MCF 10A (cell line): ENCODE data around the gene ANO4. TPM values are rescaled to one million over a fixed set of nuclear protein-coding genes. Genes with fewer than 3 reads are reported as not detected.
A peak's percentile ranks its signal among the peaks of the same experiment; 100 is the strongest.

Source experiments
- BruUV-seq: library from RNA; stranded (reverse); fragments of 400-500 nt; replicated peaks from 2 replicates; lab custom pipeline; 2021; lab: Mats Ljungman, UMichigan
- CTCF ChIA-PET: fragments of 300-600 bp; sonication (Branson Sonifier 250); formaldehyde crosslinking; extraction: SDS; loops from one replicate; lab custom pipeline; 2021; ENCODE audit warnings: antibody characterized with exemption, inconsistent platforms; lab: Yijun Ruan, JAX
- POLR2A ChIA-PET: fragments of 300-600, 350-650 bp; sonication (Branson Sonifier 250); formaldehyde crosslinking; extraction: SDS; loops from one replicate; lab custom pipeline; 2020; ENCODE audit warnings: antibody characterized with exemption, inconsistent platforms; lab: Yijun Ruan, JAX
- DNase-seq: peaks from one replicate; pipeline ENCODE4 v3.0.0-alpha.2; 2018; ENCODE audit not compliant: unreplicated experiment
- H3K27ac Mint-ChIP-seq: one replicate; pipeline ENCODE4 v1.8.0; 2022; ENCODE audit warnings: mild to moderate bottlenecking, low read depth, mixed read lengths; ENCODE audit not compliant: unreplicated experiment
- H3K27me3 Mint-ChIP-seq: one replicate; pipeline ENCODE4 v1.8.0; 2022; ENCODE audit warnings: mixed read lengths; ENCODE audit not compliant: insufficient read depth, unreplicated experiment
- H3K36me3 Mint-ChIP-seq: one replicate; pipeline ENCODE4 v1.8.0; 2022; ENCODE audit warnings: mild to moderate bottlenecking, moderate library complexity, mixed read lengths; ENCODE audit not compliant: insufficient read depth, unreplicated experiment
- H3K4me1 Mint-ChIP-seq: one replicate; pipeline ENCODE4 v1.8.0; 2022; ENCODE audit warnings: mixed read lengths; ENCODE audit not compliant: insufficient read depth, unreplicated experiment
- H3K4me3 Mint-ChIP-seq: one replicate; pipeline ENCODE4 v1.8.0; 2022; ENCODE audit warnings: mild to moderate bottlenecking, moderate library complexity, mixed read lengths; ENCODE audit not compliant: unreplicated experiment
- H3K9me3 Mint-ChIP-seq: one replicate; pipeline ENCODE4 v1.8.0; 2022; ENCODE audit warnings: mixed read lengths; ENCODE audit not compliant: unreplicated experiment
- CTCF ChIP-seq: fragments of 200-600 bp; IDR thresholded peaks from one replicate; pipeline ENCODE4 v1.8.0; 2022; ENCODE audit warnings: antibody characterized with exemption, mild to moderate bottlenecking; ENCODE audit not compliant: unreplicated experiment
- intact Hi-C: fragments of 100-400 bp; cut with micrococcal nuclease; formaldehyde crosslinking; loops from 2 replicates; pipeline ENCODE4 v1.14.1; 2022
- total RNA-seq: library from RNA; stranded (reverse); gene quantifications from 2 replicates; pipeline ENCODE4 v1.2.3, GENCODE V29; 2022

ANO4 gene
- total RNA-seq, 1 experiment from 2014 or later = 0.91 TPM

GRCh38 chr12:100955139-100955538 is 160.6 kb downstream of the ANO4 start:
- Mint-ChIP-seq H3K36me3 (no peaks in the 10 kb centered on the region), H3K4me3 (no peak overlapping the region), H3K4me1 (peaks cover 14% of the 10 kb centered on the region), H3K27me3 (no peaks in the 10 kb centered on the region), H3K9me3 (no peaks in the 10 kb centered on the region), H3K27ac (no peak overlapping the region)
- no peak for TF ChIP-seq CTCF
- DNase-seq = peak; percentile 51
- intact Hi-C loops = no loop called here
- ChIA-PET CTCF (no interaction called here), POLR2A (no interaction called here)
- no TSS peak for BruUV-seq

GRCh38 chr12:100956311-100956852 is 161.8 kb downstream of the ANO4 start:
- Mint-ChIP-seq H3K9me3 (no peaks in the 10 kb centered on the region), H3K4me1 (peaks cover 14% of the 10 kb centered on the region), H3K27me3 (no peaks in the 10 kb centered on the region), H3K4me3 (no peak overlapping the region), H3K36me3 (no peaks in the 10 kb centered on the region), H3K27ac (no peak overlapping the region)
- CTCF ChIA-PET = interaction anchor here (0.7 kb wide), 1 partner anchor 29 kb away, joined by 3 read pairs; no protein-coding TSS in a partner anchor
- BruUV-seq = no TSS peak
- no peak for DNase-seq
- TF ChIP-seq CTCF = no peak
- intact Hi-C loops = no loop called here
- POLR2A ChIA-PET = no interaction called here

GRCh38 chr12:100959481-100959880 is 164.9 kb downstream of the ANO4 start:
- TF ChIP-seq CTCF = no peak
- peak; percentile 48 for DNase-seq
- Mint-ChIP-seq H3K36me3 (no peaks in the 10 kb centered on the region), H3K4me1 (peaks cover 14% of the 10 kb centered on the region), H3K9me3 (no peaks in the 10 kb centered on the region), H3K4me3 (no peak overlapping the region), H3K27ac (no peak overlapping the region), H3K27me3 (no peaks in the 10 kb centered on the region)
- ChIA-PET CTCF (no interaction called here), POLR2A (no interaction called here)
- intact Hi-C loops = no loop called here
- no TSS peak for BruUV-seq

DNA sequence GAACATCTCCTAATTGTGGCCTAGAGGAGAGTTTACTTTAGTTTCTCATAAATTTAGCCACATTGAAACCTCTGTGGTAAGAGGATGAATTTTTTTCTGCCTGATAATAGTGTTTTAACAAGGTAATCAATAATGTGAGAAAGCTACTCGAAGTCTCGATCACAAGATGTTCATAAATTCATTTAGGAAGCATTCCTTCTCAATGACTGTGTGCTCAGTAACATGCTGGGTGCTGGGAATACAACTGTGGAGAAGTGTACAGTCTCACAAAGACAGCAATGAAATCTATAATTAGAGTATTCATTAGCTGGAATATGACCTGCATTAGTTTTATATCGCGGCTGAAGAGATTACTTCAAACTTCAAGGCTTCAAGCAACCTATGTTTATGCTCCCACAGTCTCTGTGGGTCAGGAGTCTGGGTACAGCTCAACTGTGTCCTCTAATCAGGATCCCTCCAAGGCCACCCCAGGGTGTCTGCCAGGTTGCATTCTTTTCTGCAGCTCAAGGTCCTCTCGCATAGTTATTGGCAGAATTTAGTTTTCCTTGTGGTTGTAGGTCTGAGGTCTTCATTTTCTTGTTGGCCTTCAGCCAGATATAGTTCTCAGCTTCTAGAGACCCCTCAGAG is 167.6 kb downstream of the ANO4 start:
- H3K27ac Mint-ChIP-seq = no peak overlapping the region
- CTCF ChIA-PET = interaction anchor here (2.3 kb wide), 1 partner anchor 10 kb away, joined by 7 read pairs; no protein-coding TSS in a partner anchor
- H3K4me1 Mint-ChIP-seq = peaks cover 8% of the 10 kb centered on the region
- no TSS peak for BruUV-seq
- no peaks in the 10 kb centered on the region for H3K36me3 Mint-ChIP-seq
- H3K27me3 Mint-ChIP-seq = no peaks in the 10 kb centered on the region
- DNase-seq = no peak
- H3K9me3 Mint-ChIP-seq = no peaks in the 10 kb centered on the region
- intact Hi-C loops = no loop called here
- H3K4me3 Mint-ChIP-seq = no peak overlapping the region
- no peak for TF ChIP-seq CTCF
- POLR2A ChIA-PET = interaction anchor here (0.6 kb wide), 1 partner anchor 375 kb away, joined by 4 read pairs; no protein-coding TSS in a partner anchor
